DOHH2 (cell line): ENCODE measurements around the gene SCD.

ENCODE experiments used
- EZH2phosphoT487 ChIP-seq: fragments of 200-600 bp; sonication (generic); IDR thresholded peaks from 2 replicates; pipeline ENCODE4 v1.6.1; 2017; ENCODE audit warnings: borderline replicate concordance, mild to moderate bottlenecking, antibody characterized with exemption, low read length, moderate library complexity, mixed read lengths
- TF ChIP-seq, protein P1 (sequence below): fragments of 200-600 bp; sonication (generic); IDR thresholded peaks from one replicate; pipeline ENCODE4 v1.5.1; 2014; ENCODE audit warnings: antibody characterized with exemption, mild to moderate bottlenecking, low read depth, low read length; ENCODE audit not compliant: poor library complexity, severe bottlenecking

- TF ChIP-seq, protein P1, sequence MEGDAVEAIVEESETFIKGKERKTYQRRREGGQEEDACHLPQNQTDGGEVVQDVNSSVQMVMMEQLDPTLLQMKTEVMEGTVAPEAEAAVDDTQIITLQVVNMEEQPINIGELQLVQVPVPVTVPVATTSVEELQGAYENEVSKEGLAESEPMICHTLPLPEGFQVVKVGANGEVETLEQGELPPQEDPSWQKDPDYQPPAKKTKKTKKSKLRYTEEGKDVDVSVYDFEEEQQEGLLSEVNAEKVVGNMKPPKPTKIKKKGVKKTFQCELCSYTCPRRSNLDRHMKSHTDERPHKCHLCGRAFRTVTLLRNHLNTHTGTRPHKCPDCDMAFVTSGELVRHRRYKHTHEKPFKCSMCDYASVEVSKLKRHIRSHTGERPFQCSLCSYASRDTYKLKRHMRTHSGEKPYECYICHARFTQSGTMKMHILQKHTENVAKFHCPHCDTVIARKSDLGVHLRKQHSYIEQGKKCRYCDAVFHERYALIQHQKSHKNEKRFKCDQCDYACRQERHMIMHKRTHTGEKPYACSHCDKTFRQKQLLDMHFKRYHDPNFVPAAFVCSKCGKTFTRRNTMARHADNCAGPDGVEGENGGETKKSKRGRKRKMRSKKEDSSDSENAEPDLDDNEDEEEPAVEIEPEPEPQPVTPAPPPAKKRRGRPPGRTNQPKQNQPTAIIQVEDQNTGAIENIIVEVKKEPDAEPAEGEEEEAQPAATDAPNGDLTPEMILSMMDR, result no peak
- no peak for TF ChIP-seq EZH2phosphoT487
Measured at GRCh38 chr10:100355086-100355485, 8.1 kb downstream of the SCD start.
